Measurements from ENCODE around the gene RAB40C.

DNA sequence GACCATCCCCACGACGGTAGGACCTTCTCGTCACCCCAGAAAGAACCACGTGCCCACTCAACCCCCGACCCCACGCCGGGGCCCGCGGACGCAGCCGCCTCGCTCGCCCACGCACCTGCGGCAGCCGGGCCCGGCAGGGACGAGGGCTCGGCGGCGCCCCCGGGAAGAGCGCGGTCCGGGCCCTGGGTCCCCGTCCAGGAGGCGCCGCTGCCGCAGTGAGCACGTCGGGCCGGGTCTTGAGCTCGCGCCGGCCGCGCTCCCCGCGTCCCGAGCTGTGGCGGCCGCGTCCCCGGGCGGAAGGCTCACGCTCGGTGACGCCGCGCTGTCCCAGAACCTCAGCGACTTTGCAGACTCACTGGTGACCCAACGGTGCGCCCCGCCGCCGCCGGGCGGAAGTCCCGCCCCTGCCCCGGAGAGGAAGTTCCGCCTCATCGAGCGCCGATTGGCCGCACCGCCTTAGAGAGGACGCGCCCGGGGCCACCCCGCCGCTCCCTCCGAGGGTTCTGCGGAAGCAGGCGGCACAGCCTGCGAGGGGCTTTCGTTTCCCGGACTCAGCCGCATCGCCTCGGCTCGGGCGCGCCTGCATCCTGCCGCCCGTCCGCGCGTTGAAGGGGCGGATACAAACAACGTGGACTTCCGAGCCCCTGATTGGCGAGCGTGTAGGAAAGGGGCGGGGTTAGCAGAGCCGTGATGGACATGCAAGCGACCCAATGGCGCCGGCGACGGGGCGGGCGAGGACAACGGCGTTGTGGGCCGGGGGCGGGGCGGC is 793 bp upstream of the RAB40C start:
- TF ChIP-seq POLR2AphosphoS5 (IDR thresholded peaks at IDR 0.05; ENCODE audit: borderline replicate concordance, low read depth, low read length) (peak; percentile 84), EZH2 (IDR thresholded peaks at IDR 0.05) (no peak)
